Pancreas (tissue), 10 donors: ENCODE measurements around the gene B3GNT8. TPM values are rescaled to one million over a fixed set of nuclear protein-coding genes. Genes with fewer than 3 reads are reported as not detected.

Experiments used
- ATAC-seq, 4 donors: fragments of 200-7000 bp; cut with Tn5 transposase; one replicate each; pipeline versions ENCODE4 v1.8.0 to v1.9.1; 2020; ENCODE audit warnings: mild to moderate bottlenecking in 4 of 4, moderate library complexity in 4 of 4
- DNase-seq, 6 donors: peaks; one replicate each; pipeline ENCODE4 v3.0.0-alpha.2; 2020
- FAIRE-seq: peaks from 2 replicates; lab custom pipeline; 2012; peaks lifted over from hg19 to GRCh38; lab: Jason Lieb, UNC
- H3K27ac ChIP-seq, 4 donors: fragments of 200-600 bp; sonication (generic); 1 replicate in 3 of 4; 2 replicates in 1 of 4; pipeline versions ENCODE4 v1.5.0 to v1.8.0; 2020
- H3K27me3 ChIP-seq, 4 donors: fragments of 200-600 bp; one replicate each; pipeline ENCODE4 v1.8.0; 2021
- H3K36me3 ChIP-seq, 3 donors: fragments of 200-600 bp; sonication (generic) in 1 of 3; one replicate each; pipeline versions ENCODE4 v1.5.0 to v1.8.0; 2020 to 2021
- H3K4me1 ChIP-seq, 3 donors: fragments of 200-600 bp; one replicate each; pipeline ENCODE4 v1.8.0; 2021
- H3K4me3 ChIP-seq, 4 donors: fragments of 200-600 bp; sonication (generic) in 2 of 4; one replicate each; pipeline versions ENCODE4 v1.5.0 to v1.8.0; 2020 to 2021
- H3K9me3 ChIP-seq, 4 donors: fragments of 200-600 bp; one replicate each; pipeline ENCODE4 v1.8.0; 2021
- CTCF ChIP-seq, 4 donors: fragments of 200-600 bp; sonication (generic) in 3 of 4; IDR thresholded peaks; one replicate each; pipeline versions ENCODE4 v1.5.0 to v1.8.0; 2021; ENCODE audit warnings: antibody characterized with exemption in 4 of 4
- WGBS, 2 donors: extraction: QIAGEN DNeasy Blood & Tissue Kit; methylation state at CpG; one replicate each; pipeline ENCODE4 v1.1.7; 2013; 5-methylcytosine and 5-hydroxymethylcytosine counted together
- intact Hi-C, 3 donors: fragments of 100-400 bp; cut with DNase I; formaldehyde crosslinking; loops; one replicate each; pipeline versions ENCODE4 v1.11.1 to v1.14.2; 2022
- polyA plus RNA-seq, 2 donors: library from polyadenylated mRNA; stranded (reverse); fragments of 200-250 nt; gene quantifications; one replicate each; pipeline ENCODE4 v1.2.3, GENCODE V29; 2013
- total RNA-seq, 6 donors: library from RNA; stranded (reverse); fragmentation: NEBNext Ultra II Directional in 4 of 6; extraction: Animal tissue kit (Norgen Biotek cat#: 25700) in 4 of 6; gene quantifications; one replicate each; pipeline versions ENCODE4 v1.2.1 to v1.2.4, GENCODE V29; 2021 to 2023
- donor health status: healthy with polysubstance abuse.
- donor health status: DM: no; HTN: no; CAD: no; lungs with moderate emphysema.
- donor health status: DM: no; HTN: no; CAD: no.
- donor health status: control.
- donor health status: control.
- donor health status: Bipolar disorder and iron deficiency.
- donor health status: DM: yes; HTN: yes; CAD: no.
- donor health status: DM: no; HTN: no; CAD: no.
- donor health status: DM: no; HTN: no; CAD: no.
- donor health status: DM: yes; HTN: yes; CAD: no.

The B3GNT8 gene
- total and polyA plus RNA-seq, 8 donors, result 0.41 to 4.5 (median 1.5) TPM

GRCh38 chr19:41443813-41444455 lies 16.8 kb upstream of the B3GNT8 start:
- no peak for TF ChIP-seq CTCF (IDR thresholded peaks at IDR 0.05)
- DNase-seq (no peak), FAIRE-seq (no peak), ATAC-seq (no peak)
- Histone ChIP-seq H3K4me1 (peaks cover 0 to 3% (median 3%) of the 10 kb centered on the region in 3 donors), H3K27ac (no peak overlapping the region), H3K27me3 (no peaks in the 10 kb centered on the region), H3K9me3 (no peaks in the 10 kb centered on the region), H3K36me3 (no peaks in the 10 kb centered on the region), H3K4me3 (no peak overlapping the region)
- intact Hi-C loops, result loop anchor here in 2 of 3 donors (10.0 kb wide), 2 partner anchors 109 to 131 kb away; partner anchors contain the start of gene CEACAM21 (in 1 of the 2)
- 42 to 57% methylated on average over 6 of the region's 6 CpGs for WGBS, 2 donors

DNA sequence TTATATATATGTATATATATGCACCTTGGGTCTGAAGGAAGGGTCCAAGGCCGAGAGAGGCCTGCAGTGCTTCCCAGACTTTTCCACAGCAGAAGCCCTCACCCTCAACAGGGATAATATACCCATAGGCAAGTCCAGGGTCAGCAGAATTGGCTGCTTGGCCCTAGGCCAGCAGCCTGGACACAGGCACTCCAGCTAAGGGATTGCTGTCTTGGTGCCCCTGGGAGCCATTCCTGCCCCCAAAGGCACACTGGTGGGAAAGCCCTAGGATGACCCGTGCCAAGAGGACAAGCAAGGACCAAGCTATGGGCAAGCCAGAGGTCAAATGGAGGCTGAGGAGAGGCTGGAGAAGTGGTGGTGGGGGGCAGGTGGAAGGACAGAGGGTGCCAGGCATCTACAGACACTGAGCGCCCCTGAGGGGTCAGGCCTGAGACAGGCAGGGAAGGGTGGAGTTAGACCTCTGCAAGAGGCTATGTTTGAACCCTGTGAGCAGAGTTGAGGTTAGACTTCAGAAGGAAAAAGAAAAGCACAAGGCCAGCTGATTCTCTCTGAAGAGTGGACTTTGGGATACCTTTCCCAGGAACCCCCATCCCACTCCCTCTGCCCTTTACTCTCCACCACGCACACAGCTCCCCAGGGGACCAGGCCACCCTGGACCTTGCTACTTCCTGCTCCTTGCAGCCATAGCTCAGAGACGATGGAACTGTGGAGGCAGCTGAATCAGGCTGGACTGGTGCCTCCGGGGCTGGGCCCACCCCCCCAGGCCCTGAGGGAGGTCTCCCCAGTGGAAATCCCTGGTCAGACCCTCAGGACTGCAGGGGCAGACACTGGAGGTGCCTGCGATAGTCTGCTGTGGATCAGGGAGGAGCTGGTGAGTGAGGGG lies 15.5 kb upstream of the B3GNT8 start, which contains the start of gene ERICH4:
ERICH4 (plus strand) TSS at position 684 of the 883 bp plus-strand sequence; CDS start at position 698, 14 bp downstream.
- H3K27ac ChIP-seq, result no peak within 1 kb of the TSS
- no peak for ATAC-seq
- DNase-seq, result no peak
- no peaks in the 10 kb centered on the region for H3K36me3 ChIP-seq
- TF ChIP-seq CTCF (IDR thresholded peaks at IDR 0.05), result no peak
- no peaks in the 10 kb centered on the region for H3K9me3 ChIP-seq
- WGBS, 2 donors, result 45 to 58% methylated on average over 7 of the region's 7 CpGs
- peaks cover 0 to 6% (median 4%) of the 10 kb centered on the region in 3 donors for H3K4me1 ChIP-seq
- no peaks in the 10 kb centered on the region for H3K27me3 ChIP-seq
- H3K4me3 ChIP-seq, result no peak within 1 kb of the TSS
- FAIRE-seq, result no peak
- intact Hi-C loops, result loop anchor here in 2 of 3 donors (10.0 kb wide), 2 partner anchors 108 to 132 kb away; partner anchors contain the start of gene CEACAM21 (in 1 of the 2)

DNA sequence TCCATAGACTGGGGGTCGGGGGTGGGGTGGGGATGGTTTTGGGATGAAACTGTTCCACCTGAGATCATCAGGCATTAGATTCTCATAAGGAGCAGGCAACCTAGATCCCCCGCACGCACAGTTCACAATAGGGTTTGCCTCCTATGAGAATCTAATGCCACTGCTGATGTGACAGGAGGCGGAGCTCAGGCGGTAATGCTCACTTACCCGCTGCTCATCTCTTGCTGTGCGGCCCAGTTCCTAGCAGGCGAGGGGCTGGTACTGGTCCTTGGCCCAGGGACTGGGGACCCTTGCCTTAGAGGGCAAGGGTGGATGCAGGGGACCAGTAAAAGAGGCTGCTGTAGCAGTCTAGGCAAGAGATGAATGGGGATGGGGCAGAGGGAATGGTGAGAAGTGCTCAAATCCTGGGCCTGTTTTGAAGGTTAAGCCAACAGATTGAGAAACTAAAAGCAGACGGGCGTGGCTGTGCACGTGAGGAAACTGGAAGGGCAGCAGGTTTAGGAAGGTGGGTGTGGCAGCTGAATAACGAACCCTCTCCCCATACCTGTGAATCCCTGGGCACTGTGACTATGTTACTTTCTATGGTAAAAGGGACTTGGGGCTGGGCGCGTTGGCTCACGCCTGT lies 14.3 kb upstream of the B3GNT8 start:
- no peak for TF ChIP-seq CTCF (IDR thresholded peaks at IDR 0.05)

GRCh38 chr19:41439441-41440222 lies 12.5 kb upstream of the B3GNT8 start, which contains the start of gene DMAC2:
Gene DMAC2, minus strand, starts transcription at chr19:41439912. Its CDS starts 13 bp downstream, at chr19:41439899.
- ATAC-seq (peak; percentile 97 to 99 (median 98)), FAIRE-seq (peak; percentile 90), DNase-seq (peak; percentile 91 to 97 (median 96))
- Histone ChIP-seq H3K27ac (peak within 1 kb of the TSS; percentile 75 to 92 (median 84)), H3K4me1 (peaks cover 0 to 6% (median 4%) of the 10 kb centered on the region in 3 donors), H3K9me3 (no peaks in the 10 kb centered on the region), H3K36me3 (no peaks in the 10 kb centered on the region), H3K27me3 (no peaks in the 10 kb centered on the region), H3K4me3 (peak within 1 kb of the TSS; percentile 62 to 95 (median 84))
- intact Hi-C loops, result loop anchor here in 2 of 3 donors (10.0 kb wide), 2 partner anchors 105 to 135 kb away; partner anchors contain the start of gene CEACAM21 (in 1 of the 2)
- 0% methylated on average over 40 of the region's 40 CpGs for WGBS, 2 donors
- TF ChIP-seq CTCF (IDR thresholded peaks at IDR 0.05), result peak in 2 of 4 donors; percentile 18 to 28

More for the DNA sequence above, 14.3 kb upstream of the B3GNT8 start:
- H3K36me3 ChIP-seq, result no peaks in the 10 kb centered on the region
- peaks cover 0 to 6% (median 4%) of the 10 kb centered on the region in 3 donors for H3K4me1 ChIP-seq
- peak in 1 of 6 donors; percentile 10 for DNase-seq
- H3K27me3 ChIP-seq, result no peaks in the 10 kb centered on the region
- 62 to 66% methylated on average over 15 of the region's 15 CpGs for WGBS, 2 donors
- H3K9me3 ChIP-seq, result no peaks in the 10 kb centered on the region
- H3K4me3 ChIP-seq, result no peak overlapping the region
- intact Hi-C loops, result loop anchor here in 2 of 3 donors (10.0 kb wide), 2 partner anchors 107 to 133 kb away; partner anchors contain the start of gene CEACAM21 (in 1 of the 2)
- ATAC-seq, result no peak
- no peak overlapping the region for H3K27ac ChIP-seq
- FAIRE-seq, result no peak
